22Rv1 (cell line): ENCODE data around the gene MYH14.

ENCODE experiments used
- CTCF ChIP-seq: fragments of 450-650 bp; IDR thresholded peaks from 2 replicates; pipeline ENCODE4 v1.5.1; 2017; ENCODE audit warnings: mild to moderate bottlenecking
- ZFX ChIP-seq: fragments of 450-650 bp; IDR thresholded peaks from 2 replicates; pipeline ENCODE4 v1.6.1; 2017; ENCODE audit warnings: antibody characterized with exemption, borderline replicate concordance

DNA sequence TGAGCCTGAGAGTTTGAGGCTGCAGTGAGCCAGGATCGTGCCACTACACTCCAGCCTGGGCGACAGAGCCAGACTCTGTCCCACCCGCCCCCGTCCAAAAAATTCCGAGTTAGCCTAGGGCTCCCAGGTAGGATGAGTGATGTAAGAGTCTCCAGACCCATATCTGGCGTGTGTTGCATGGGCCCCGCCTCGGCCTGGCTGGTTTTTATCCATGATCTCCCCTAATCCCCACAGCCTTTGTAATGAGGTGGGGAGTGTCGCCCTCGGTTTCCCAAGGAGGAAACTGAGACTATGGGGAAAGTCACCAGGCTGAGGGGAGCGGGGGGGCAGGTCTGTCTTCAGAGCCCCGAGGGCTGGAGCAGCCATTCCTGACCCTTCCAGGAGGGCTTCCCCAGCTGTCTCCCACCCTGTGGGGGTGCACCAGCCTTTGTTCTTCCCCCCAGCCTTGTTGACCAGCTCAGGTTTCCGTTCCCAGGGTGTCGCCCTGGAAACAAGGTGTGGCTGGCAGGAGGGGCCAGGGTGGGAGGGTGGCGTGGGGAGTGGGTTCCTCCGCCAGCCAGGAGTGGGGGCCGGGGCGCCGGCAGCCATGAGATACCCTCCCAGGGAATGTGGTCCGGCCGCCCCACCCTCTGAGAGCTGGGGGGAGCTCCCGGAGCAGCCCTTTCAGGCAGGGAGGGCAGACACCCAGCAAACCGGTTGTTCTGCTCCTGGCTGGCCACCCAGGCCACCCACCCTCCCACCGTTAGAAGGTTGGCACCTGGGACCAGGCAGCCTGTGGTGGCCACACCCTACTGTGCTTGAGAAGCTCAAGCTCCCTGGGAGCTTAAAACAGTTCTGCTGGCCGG is 11.5 kb downstream of the MYH14 start:
- TF ChIP-seq CTCF (no peak), ZFX (no peak)
